ENCODE measurements around the gene CASZ1.

DNA sequence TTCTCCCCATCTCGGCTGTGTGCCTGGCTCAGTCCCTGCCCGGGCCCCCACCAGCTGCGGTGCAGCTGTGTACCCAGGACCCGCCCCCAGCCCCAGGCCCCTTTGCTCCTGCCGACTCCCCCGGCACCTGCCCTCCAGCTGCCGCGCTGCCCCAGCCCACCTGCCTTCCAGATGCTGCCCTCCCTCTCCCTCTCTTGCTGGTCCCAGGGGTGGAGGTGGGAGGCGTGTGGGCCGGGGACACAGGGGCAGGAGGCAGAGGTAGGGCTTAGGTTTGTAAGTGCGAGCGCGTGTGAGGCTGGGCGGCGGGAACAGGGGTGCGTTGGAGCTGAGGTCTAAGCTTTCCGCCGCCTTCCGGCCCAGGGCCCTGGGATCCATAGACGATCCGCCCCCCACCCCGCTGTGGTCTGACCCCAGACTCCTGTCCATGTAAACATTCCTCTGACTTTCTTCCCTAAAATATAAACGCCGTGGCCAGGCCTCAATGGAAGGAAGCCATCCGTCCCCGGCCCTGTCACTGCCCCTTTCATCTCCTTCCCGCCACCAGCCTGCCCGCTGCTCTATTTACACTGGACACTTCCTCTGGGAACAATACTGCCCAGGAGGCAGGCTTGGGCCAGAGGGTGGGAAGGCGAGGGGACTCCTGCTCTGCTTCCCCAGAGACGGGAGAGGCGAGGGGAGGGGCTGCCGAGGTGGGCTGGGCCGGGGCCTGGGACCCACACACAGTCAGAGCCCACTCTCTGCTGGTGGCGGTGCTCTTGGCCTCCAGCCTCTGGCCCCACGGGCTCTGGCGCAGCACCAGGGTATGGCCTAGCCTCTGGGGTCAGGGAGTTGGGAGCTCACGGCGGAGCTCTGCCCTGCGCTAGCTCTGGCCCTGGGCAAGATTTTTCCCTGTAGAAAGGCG, 128.3 kb downstream of the CASZ1 start:
- TF ChIP-seq, protein P1, sequence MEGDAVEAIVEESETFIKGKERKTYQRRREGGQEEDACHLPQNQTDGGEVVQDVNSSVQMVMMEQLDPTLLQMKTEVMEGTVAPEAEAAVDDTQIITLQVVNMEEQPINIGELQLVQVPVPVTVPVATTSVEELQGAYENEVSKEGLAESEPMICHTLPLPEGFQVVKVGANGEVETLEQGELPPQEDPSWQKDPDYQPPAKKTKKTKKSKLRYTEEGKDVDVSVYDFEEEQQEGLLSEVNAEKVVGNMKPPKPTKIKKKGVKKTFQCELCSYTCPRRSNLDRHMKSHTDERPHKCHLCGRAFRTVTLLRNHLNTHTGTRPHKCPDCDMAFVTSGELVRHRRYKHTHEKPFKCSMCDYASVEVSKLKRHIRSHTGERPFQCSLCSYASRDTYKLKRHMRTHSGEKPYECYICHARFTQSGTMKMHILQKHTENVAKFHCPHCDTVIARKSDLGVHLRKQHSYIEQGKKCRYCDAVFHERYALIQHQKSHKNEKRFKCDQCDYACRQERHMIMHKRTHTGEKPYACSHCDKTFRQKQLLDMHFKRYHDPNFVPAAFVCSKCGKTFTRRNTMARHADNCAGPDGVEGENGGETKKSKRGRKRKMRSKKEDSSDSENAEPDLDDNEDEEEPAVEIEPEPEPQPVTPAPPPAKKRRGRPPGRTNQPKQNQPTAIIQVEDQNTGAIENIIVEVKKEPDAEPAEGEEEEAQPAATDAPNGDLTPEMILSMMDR (IDR thresholded peaks at IDR 0.05) = no peak
- no peak for TF ChIP-seq EZH2phosphoT487 (IDR thresholded peaks at IDR 0.05)

All from neural progenitor cell (in vitro differentiated cells).